ENCODE measurements around the gene OR6B2. TPM values are rescaled to one million over a fixed set of nuclear protein-coding genes. Genes with fewer than 3 reads are reported as not detected.

Gene OR6B2
- total RNA-seq: not detected in 2 replicates

GRCh38 chr2:240030379-240031094 lies at the start of gene OR6B2:
Gene OR6B2 (minus strand): TSS chr2:240030429. CDS start chr2:240030429, 0 bp downstream.

GRCh38 chr2:240053173-240054155 lies 23.2 kb upstream of the OR6B2 start, which contains the start of gene OR6B3:
Gene OR6B3 (minus strand): TSS chr2:240053521.

Other genes starting within 250 kb of the OR6B2 start
- 97.4 and 118 TPM in 2 replicates for gene NDUFA10, start 5.1 kb downstream of the OR6B2 start, total RNA-seq
- gene OR6B3, start 23.1 kb upstream of the OR6B2 start, total RNA-seq: not detected in 2 replicates
- 41.0 and 49.6 TPM in 2 replicates for gene COPS9, start 105.9 kb upstream of the OR6B2 start, total RNA-seq
- gene OTOS, start 110.2 kb upstream of the OR6B2 start, total RNA-seq: not detected in 2 replicates

Data from smooth muscle cell of the umbilical artery (primary cell).